Myocyte (in vitro differentiated cells): ENCODE measurements around the gene SERPIND1. TPM values are rescaled to one million over a fixed set of nuclear protein-coding genes. Genes with fewer than 3 reads are reported as not detected.
A peak's percentile ranks its signal among the peaks of the same experiment; 100 is the strongest.
"Not testable (repeated sequence)": the region's sequence is repeated elsewhere in the genome, so short reads cannot be mapped to it uniquely, and the experiment has no call there.

ENCODE experiments used
- DNase-seq: peaks from one replicate; pipeline ENCODE4 v3.0.0-alpha.2; 2012; ENCODE audit warnings: low read depth
- total RNA-seq: library from RNA; depleted of rRNA; stranded (reverse); fragments of >200 nt; gene quantifications from 2 replicates; pipeline ENCODE4 v1.2.3, GENCODE V29; 2014

SERPIND1 gene
- total RNA-seq, 1 donor from 2014 or later: not detected

DNA sequence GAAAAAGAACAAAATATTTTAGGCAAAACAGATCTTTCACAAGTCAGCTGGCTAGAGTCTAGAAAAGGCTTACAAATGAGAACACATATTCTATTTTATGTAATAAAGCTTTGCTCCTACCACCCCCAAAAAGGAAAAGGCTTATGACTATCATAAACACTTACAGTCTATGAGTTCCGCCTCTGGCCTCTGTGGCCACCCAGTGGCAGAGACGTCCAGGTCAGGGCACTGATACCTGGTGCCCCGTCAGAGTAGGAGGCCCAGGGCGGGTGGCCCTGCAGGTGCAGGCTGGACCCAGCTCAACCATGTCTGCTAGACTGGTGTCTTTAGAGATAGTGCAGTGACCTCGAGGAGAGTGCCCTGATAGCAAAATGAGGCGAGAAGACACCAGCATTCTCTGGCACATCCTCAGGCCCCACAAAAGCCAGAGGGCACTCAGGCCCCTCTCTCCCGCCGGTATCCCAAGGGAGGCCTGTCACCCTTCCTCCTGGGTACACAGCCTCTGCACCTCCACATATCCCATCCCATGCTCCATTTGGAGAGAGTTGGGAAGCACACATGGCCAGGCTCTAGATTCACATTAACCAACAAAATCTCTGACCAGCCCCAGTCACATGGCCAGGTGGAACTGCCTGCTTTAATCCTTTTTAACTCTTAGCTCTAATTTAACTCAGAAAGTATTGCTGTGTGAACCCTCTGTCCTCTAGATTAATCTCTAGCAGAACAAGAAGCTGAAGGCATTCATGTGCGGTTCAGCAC lies 27.3 kb upstream of the SERPIND1 start:
- no peak for DNase-seq

DNA sequence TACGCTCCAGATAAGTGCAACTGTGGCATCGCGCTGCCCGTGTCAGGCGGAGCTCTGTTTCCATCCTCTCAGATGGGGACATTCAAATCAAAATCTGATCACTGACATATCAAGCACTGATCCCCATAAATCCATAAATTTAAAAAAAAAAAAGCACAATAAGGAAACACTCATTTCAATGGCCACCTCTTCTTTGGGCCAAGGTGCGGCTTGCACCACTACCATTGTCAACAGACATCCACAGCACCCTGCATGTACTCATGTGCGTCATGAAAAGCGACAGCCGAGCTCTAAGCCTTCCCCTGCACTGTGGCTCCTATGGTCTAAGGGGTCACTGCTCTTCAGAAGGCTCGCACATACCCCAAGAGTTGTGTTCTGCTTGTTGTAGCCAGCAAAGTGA lies 26.7 kb upstream of the SERPIND1 start:
- no peak for DNase-seq

DNA sequence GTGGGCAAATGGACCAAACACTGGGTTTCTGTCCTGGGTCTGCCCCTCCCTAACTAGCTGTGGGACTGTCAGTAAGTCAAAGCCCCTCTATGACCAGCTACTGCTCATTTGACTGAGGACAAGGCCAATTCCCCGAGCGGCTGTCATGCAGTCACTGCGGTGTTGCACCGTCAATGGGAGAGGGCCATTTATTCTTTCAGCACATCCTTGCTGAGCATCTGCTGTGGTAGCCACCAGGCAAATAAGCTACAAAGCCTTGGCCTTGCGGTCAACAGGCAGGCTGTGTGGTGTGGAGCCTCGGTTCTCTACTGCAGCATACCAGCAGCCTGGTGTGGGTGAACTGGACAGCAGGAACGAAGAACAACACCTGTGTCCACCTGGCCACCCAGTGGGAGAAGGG lies 25.8 kb upstream of the SERPIND1 start:
- no peak for DNase-seq

DNA sequence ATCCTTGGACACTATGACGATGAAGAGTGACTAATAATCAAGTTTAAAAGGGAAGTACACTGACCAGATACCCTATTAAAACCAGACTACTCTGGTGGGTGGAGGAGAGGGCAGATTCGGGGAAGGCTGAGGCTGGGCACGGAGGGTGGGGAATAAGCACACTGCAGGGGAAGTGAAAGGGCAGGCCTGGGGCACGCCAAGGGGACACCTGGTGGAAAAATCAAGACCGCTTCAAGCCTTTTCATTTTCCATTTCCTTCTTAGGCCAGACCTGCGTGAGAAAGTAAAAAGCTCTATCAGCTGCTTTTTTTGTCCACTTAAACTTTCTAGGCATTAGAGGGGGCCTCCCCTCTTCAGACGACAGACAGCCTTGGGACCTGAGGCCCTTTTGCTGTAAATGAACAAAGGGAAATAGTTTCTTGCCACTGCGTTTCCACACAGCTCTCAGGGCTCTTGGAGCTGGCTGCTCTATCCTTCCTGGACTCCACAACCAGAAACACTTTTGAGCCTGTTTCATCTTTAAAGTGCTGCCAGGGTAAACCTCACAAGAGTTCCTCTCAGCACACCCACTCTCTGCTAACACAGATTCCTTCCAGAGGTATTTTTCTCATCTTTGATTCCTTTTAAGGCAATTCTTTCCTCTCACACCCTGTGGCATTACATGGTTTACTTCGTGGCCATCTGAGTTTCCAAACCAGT lies 25.0 kb upstream of the SERPIND1 start:
- no peak for DNase-seq

DNA sequence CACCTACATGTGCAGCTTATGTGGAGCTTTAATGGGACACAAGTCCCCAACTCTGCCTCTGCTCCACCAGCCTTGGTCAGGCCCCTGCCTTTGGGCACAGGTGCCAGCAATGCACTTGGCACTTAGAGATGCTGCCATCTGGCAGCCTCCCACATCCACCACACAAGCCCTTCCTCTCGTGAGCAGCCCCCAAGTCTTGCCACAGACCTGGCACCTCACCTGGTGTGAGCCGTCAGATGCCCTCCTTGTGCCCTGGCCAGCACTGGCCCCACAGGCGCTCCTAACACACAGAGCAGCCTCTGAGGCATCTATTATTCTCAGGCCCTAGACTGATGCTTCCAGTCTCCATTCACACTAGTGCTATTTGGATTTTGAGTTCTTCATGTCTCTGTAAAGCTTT lies 24.5 kb upstream of the SERPIND1 start:
- DNase-seq: peak; percentile 35

DNA sequence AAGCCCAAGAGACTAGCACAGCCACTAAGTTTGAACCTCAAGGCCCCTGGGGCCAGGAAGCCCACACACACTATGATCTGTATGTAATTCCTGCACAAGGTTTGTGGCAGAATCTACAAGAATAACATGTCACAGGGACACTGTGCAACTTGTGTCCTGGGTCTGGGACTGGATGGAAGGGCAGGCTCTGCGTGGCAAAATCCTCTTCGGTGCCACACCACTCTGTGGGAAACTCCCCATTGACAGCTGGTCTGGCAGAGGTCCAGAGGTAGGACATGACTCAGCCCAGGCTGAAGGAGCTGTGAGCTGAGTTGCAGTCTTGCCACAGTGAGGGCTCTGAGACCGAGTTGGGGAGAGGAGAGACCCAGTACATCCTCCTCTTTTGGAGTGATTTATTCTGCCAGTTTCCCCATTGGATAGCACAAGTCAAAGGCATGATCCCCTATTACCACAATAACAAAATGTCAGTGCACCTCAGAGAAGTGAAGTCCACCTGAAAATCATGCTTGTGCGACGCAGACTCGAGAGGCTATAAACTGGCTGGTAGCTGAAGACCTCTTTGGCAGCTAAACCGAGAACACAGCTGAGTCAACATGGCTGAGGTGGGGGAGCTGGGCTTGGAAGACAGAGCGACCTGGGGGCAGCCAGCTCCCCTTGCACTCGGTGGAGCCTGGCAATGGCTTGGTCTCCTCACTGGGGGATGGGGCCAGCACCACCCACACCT lies 23.3 kb upstream of the SERPIND1 start:
- DNase-seq: peak; percentile 97

DNA sequence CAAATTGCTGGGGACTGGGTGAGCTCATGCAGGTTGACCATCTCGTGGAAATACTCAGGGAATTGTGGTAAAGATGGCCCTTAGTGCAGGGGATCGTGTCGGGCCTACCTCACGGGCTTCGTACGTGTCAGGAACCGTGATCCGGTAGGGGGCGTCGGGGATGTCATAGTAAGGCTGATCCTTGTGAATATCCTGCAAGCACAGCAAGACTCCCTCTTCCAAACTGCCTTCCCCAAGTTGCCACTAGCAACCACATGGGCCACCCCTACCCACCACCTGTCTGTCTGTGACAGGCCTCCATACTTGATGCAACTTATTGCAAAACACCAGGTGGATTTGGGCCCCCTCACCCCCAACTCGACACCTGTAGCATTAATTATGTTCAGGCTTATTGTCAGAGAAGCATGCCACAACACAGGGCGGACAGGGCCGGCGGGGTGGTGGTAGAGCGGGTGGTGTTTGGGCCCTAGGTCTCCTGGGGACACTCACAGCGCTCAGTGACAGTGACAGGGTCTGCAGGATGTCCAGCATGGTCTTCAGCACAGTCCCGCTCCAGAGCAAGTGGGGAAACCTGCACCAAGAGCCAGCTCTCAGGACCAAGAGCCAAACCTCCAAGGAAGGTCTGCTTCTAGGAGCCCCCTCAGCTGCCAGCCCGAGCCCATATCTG lies 22.6 kb upstream of the SERPIND1 start:
- peak; percentile 30 for DNase-seq

DNA sequence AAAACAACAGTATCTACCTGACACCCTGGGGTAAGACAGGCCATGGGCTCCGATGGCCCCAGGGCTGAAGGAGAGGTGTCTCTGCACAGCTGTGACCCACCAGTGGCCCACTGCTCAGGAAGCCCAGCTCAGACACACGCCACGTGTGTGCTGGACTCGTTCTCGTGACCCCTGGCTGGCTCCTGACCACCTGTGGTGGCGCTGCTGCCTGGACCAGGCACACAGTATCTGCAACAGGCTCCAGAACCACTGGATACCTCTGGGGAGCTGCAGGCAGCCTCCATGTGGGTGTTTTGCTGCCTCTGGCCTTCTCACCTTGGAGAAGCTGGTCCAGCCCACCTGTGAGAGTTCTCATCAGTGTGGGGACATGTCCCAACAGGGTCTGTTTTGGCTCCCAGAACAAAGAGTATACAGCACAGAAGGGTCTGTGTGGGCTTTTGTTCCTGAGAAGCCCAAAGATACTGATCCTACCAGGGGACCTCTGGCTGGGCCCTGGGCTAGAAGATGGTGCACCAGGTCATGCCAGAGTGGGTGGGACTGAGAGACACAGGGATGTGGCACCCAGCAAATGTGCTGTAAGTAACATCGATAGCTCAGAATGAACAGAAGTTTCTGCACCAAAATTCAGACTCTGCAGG lies 21.7 kb upstream of the SERPIND1 start:
- DNase-seq: no peak

DNA sequence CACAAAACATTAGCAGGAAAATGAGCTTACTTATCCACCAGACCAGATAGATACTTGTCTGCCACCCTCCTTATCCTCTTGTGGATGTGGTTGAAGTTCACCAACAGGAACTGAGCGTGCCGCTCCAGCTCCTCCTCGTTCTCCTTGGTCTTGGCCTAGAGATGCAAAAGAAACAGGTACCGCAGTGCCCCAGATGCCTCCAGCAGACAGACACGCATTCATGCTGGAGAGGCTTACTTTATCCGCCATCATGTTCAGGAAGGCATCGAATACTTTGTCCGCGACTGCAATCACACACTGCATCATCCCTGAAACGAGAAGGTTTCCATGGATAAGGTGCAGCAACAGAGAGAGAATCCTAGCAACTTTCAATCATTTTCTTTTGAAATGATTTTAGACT lies 21.0 kb upstream of the SERPIND1 start:
- no peak for DNase-seq

DNA sequence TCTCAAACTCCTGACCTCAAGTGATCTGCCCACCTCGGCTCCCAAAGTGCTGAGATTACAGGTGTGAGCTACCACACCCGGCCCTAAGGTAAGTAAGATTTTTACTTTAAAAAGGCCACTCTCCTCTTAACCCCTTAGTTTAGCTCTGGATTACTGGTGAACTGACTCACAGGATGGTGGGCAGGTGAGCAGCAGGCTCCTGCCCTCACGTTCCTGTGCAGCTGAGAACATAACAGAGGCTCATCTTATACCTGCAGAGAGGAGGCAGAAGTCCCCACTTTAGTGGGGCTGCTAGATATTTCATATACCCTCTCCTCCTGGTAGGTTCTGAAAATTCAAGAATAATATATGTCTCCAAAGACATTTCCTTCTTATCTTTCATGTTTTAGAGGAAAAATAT lies 17.1 kb upstream of the SERPIND1 start:
- DNase-seq: no peak

DNA sequence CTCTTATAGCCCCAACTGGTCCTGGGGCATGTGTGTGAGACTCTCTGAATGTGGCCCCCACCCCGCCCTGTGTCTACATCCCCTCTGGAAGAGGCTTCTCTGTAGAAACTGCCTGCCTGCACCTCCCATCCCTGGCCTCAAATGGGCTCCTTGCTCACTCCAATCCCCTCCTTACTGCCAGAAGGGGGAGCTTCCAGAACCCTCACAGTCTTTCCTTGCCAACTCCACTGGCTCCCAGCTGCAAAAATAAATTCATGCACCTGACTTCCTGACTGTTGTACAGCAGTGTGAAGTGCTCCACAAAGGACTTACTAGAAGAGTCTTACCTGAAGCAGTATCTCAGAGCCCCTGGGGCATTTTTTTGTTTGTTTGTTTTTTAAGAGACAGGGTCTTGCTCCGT lies 15.2 kb upstream of the SERPIND1 start:
- DNase-seq: no peak

DNA sequence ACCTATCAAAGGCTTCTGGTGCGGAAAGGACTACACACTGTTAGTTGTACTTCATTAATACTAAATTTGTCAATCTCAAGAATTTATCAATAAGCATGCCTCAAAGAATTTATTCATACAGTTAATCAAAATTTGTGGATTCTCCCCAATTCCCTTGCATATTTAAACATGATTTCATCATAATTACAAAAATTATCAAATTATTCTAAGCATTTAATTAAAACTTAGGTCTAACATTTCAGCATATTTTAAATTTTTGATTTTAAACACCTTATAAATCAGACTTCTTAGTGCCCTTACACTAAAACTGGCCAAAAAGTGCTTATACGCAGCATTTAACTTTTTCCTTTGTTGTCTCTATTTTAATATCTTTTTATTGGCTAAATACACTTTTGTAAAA lies 13.8 kb upstream of the SERPIND1 start:
- DNase-seq: no peak

DNA sequence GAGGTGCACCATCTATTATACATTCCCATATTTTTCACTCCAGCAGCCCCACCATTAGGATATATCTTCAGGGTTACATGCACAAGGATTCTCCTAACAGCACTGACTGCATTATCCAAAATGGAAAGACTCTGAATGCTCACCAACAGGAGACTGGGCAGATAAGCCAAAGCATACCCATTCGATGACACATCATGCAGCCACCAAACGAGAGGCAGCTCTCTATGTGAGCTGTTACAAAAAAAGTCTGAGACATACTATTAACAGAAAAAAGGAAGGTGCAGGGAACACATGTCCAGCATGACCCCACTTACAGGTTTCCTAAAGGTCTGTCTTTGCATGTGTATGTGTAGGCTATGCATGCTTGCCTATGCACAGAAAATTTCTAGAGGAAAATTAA lies 12.4 kb upstream of the SERPIND1 start:
- peak; percentile 43 for DNase-seq

DNA sequence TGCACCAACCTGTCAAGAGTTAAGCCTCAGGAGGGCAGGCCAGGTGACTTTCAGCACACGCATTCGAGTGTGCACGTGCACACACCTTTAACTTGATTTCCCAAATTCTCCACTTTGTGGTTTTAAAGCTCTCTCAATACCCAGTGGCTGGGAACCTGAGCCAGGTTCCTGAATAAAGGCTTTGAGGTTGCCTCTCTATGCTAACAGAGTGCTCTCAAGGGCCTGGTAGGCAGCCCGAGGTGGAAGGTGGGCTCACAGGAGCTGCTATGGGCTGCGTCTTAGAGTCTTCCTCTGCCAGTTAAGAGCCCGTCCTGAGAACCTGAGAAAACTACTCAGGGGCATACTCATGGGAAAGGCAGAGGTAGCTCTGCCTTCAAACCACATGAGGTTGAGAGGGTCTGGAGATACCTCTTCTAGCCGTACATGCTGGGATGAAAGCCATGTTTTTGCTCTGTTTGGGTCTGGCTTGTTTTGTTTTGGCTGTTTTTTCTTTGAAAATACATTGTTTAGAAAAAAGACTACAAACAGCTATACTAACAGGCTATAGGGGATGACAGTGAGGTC lies 11.6 kb upstream of the SERPIND1 start:
- DNase-seq: no peak

DNA sequence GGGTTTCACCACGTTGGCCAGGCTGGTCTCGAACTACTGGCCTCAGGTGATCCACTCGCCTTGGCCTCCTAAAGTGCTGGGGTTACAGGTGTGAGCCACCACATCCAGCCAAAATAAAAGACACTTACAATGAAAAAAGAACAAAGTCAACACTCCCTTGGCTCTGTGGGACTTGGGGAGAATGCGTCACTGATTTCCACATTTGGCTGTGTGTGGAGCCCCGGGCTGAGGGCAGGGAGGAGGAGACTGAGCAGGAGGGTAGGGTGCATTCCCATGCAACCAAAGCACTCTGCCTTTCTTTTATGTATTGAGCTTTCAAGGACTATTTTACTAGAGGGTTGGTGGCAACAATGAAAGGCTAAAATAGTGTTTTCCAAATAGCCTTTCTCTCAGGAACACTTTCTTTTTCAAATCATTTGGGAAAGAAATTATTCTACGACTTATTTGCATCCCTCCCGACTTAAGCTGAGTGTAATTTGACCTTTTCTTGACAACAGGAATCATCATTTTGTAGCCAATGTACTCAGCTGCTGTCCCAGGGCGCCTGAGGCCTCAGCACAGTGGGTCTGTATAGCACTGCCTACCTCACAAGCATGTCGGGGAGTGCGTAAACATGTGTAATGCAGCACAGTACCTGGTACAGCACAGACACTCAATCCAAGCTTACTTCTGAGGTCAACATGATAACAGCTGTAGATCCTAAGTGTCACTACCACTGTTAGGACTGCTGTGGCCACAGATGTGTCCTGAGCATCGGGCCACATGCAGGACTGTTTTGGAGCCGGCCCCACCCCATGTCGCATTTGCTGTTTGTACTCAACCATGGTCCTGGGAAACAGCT lies 10.1 kb upstream of the SERPIND1 start:
- peak; percentile 31 for DNase-seq

DNA sequence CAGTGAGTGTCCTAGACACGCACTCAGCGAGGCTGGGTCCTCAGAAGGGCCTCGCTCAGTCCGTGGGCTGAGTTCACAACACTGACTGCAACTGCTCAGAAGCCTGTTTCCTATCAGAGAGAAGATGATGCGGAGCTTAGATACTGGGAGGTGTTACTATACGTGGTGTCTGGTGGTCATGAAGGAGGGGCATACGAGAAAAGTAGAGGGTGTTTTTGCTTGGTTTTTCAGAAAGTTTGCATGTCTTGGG lies 9.5 kb upstream of the SERPIND1 start:
- DNase-seq: no peak

DNA sequence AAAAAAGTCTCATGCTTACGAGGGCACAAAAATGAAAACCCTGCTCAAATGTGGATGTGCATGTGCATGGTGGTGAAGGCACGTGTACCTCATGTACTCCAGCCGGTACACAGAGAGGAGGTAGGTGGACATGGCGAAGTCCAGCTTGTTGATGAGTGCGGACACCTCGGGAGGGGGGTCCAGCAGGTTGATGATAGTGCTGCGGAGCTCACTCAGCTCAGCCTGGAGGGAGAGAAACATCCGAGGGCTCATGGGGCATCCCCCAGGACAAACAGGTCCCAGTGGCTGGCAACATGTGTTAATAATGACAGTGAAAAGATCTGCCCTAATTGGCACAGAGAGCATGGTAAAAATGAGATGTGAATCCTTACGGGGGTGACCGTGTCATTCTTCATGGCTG lies 9.2 kb upstream of the SERPIND1 start:
- DNase-seq: no peak

DNA sequence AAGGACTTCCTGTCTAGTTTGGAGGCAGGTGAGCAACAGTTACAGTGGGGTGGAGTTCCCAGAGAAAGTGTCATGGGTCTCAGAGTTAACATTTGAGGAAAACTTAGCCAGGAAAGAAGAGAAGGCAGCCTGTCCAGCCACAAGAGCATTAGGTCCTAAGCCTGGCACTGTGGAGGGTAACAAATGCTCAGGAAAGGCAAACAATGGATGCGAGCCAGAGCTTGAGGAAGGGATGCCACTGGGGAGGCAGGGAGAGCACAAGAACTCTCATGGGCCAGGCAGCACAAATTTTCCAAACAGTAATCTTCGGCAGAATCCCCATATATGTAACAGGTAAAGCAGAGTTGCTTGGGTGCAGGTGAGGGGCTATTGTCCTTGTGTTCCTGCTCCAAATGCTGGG lies 8.0 kb upstream of the SERPIND1 start:
- no peak for DNase-seq

DNA sequence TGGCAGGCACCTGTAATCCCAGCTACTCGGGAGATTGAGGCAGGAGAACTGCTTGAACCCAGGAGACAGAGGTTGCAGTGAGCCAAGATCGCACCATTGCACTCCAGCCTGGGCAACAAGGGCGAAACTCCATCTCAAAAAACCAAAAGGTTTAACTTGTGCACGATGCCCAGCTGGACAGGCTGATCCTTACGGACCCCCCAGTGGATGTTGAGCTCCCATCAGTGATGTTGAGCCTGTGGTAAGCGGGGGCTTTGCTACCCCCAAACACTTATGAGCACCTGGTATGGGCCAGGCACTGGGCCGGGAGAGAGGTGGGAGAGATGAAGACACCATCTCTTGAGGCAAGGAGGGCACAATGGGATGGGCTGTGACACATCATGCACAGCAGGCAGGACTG lies 7.4 kb upstream of the SERPIND1 start:
- no peak for DNase-seq

DNA sequence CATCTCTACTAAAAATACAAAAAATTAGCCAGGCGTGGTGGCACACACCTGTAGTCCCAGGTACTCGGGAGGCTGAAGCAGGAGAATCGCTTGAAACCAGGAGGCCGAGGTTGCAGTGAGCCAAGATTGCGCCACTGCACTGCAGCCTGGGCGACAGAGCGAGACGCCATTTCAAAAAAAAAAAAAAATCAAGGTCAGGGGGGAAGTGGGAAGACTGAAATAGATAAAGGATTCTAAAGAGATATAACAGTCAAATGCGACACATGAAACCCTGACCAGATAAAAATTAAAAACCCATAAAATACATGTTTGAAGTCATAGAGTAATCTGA lies 4.5 kb upstream of the SERPIND1 start:
- not testable (repeated sequence) for DNase-seq
